ENCODE results near the gene CCNH. TPM values are rescaled to one million over a fixed set of nuclear protein-coding genes. Genes with fewer than 3 reads are reported as not detected.

The CCNH gene
- 36.9 and 38.3 TPM in 2 replicates for total RNA-seq
- long read RNA-seq, transcript CCNH-201 (9 exons, 1,378 nt) = major isoform, 34 of 63 reads
- long read RNA-seq, transcript CCNH-203 (9 exons, 1,497 nt) = minor isoform, 5 of 63 reads
- long read RNA-seq, partial matches to known transcripts = 0 of 63 reads
- long read RNA-seq, other reads (novel, unspliced or antisense) = 24 of 63 reads

GRCh38 chr5:87412630-87413342, at the start of gene CCNH:
Gene CCNH, minus strand, starts transcription at chr5:87412930. Its CDS starts 136 bp downstream, at chr5:87412794.
- Mint-ChIP-seq H3K4me3 (peak within 1 kb of the TSS; percentile 90), H3K36me3 (ENCODE audit: low read depth) (peaks cover 3% of the 10 kb centered on the region), H3K4me1 (peaks cover 22% of the 10 kb centered on the region), H3K27ac (ENCODE audit: unreplicated experiment) (peak within 1 kb of the TSS; percentile 96), H3K27me3 (ENCODE audit: low read depth) (no peaks in the 10 kb centered on the region), H3K9me3 (peaks cover 3% of the 10 kb centered on the region)
- DNase-seq (ENCODE audit: low read depth, low spot score) = peak; percentile 90
- TF ChIP-seq, protein P1, sequence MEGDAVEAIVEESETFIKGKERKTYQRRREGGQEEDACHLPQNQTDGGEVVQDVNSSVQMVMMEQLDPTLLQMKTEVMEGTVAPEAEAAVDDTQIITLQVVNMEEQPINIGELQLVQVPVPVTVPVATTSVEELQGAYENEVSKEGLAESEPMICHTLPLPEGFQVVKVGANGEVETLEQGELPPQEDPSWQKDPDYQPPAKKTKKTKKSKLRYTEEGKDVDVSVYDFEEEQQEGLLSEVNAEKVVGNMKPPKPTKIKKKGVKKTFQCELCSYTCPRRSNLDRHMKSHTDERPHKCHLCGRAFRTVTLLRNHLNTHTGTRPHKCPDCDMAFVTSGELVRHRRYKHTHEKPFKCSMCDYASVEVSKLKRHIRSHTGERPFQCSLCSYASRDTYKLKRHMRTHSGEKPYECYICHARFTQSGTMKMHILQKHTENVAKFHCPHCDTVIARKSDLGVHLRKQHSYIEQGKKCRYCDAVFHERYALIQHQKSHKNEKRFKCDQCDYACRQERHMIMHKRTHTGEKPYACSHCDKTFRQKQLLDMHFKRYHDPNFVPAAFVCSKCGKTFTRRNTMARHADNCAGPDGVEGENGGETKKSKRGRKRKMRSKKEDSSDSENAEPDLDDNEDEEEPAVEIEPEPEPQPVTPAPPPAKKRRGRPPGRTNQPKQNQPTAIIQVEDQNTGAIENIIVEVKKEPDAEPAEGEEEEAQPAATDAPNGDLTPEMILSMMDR (conservative IDR thresholded peaks at IDR 0.05) = no peak

GRCh38 chr5:87457706-87458105, 45.0 kb upstream of the CCNH start:
- H3K4me1 Mint-ChIP-seq = no peaks in the 10 kb centered on the region
- no peak for DNase-seq (ENCODE audit: low read depth, low spot score)
- no peaks in the 10 kb centered on the region for H3K36me3 Mint-ChIP-seq (ENCODE audit: low read depth)
- no peak overlapping the region for H3K4me3 Mint-ChIP-seq
- H3K27me3 Mint-ChIP-seq (ENCODE audit: low read depth) = peaks cover 2% of the 10 kb centered on the region
- H3K27ac Mint-ChIP-seq (ENCODE audit: unreplicated experiment) = no peak overlapping the region
- TF ChIP-seq, protein P1 (conservative IDR thresholded peaks at IDR 0.05) = no peak
- peaks cover 9% of the 10 kb centered on the region for H3K9me3 Mint-ChIP-seq

DNA sequence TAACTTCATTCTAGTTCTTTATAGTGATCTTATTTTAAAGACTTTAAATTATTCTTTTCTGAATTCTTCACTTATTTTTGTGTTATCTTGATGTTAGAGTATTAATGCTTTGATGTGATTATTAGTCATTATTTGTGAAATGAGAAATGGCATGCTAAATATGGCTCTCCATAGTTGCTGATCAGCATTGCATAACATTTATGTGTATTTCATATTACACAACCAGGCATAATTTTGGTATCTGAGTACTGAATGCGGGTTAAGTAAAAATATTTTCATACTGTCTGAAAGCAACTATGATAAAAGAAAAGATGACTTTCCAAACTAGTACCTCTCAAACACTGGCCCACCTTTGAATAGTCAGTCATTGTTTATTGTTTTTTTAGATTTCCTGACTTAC, 41.1 kb upstream of the CCNH start:
- H3K27ac Mint-ChIP-seq (ENCODE audit: unreplicated experiment) = no peak overlapping the region
- no peaks in the 10 kb centered on the region for H3K27me3 Mint-ChIP-seq (ENCODE audit: low read depth)
- H3K4me1 Mint-ChIP-seq = no peaks in the 10 kb centered on the region
- TF ChIP-seq, protein P1 (conservative IDR thresholded peaks at IDR 0.05) = no peak
- no peaks in the 10 kb centered on the region for H3K9me3 Mint-ChIP-seq
- no peak for DNase-seq (ENCODE audit: low read depth, low spot score)
- no peak overlapping the region for H3K4me3 Mint-ChIP-seq
- H3K36me3 Mint-ChIP-seq (ENCODE audit: low read depth) = no peaks in the 10 kb centered on the region

DNA sequence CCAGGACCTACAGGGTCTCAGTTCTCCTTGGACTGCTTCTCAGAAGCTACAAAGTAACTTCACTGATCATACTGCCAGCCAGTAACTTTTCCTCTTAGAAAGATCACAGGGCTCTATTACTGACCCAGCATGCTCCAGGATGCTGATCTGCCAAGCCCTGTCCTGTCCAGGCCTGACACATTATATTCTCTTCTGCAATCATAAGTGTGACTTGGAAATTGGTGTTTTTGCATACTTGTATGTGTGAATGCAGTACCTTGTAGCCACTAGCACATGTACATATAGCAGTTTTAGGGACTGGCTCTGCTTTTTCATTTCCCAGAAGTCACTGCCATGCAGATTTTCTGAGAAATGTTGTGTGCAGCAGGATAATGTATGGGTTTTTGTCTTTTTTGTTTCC, 40.1 kb upstream of the CCNH start:
- no peak for DNase-seq (ENCODE audit: low read depth, low spot score)
- H3K27ac Mint-ChIP-seq (ENCODE audit: unreplicated experiment) = no peak overlapping the region
- no peaks in the 10 kb centered on the region for H3K9me3 Mint-ChIP-seq
- no peaks in the 10 kb centered on the region for H3K27me3 Mint-ChIP-seq (ENCODE audit: low read depth)
- H3K4me3 Mint-ChIP-seq = no peak overlapping the region
- TF ChIP-seq, protein P1 (conservative IDR thresholded peaks at IDR 0.05) = no peak
- H3K36me3 Mint-ChIP-seq (ENCODE audit: low read depth) = no peaks in the 10 kb centered on the region
- no peaks in the 10 kb centered on the region for H3K4me1 Mint-ChIP-seq

GRCh38 chr5:87442419-87442818, 29.7 kb upstream of the CCNH start:
- H3K9me3 Mint-ChIP-seq = peaks cover 3% of the 10 kb centered on the region
- TF ChIP-seq, protein P1 (conservative IDR thresholded peaks at IDR 0.05) = no peak
- no peaks in the 10 kb centered on the region for H3K27me3 Mint-ChIP-seq (ENCODE audit: low read depth)
- no peak overlapping the region for H3K4me3 Mint-ChIP-seq
- H3K27ac Mint-ChIP-seq (ENCODE audit: unreplicated experiment) = no peak overlapping the region
- no peak for DNase-seq (ENCODE audit: low read depth, low spot score)
- no peaks in the 10 kb centered on the region for H3K36me3 Mint-ChIP-seq (ENCODE audit: low read depth)
- no peaks in the 10 kb centered on the region for H3K4me1 Mint-ChIP-seq

Data from neural crest cell (in vitro differentiated cells).